T-helper 1 cell (primary cell): ENCODE measurements around the gene KCTD19.
A peak's percentile ranks its signal among the peaks of the same experiment; 100 is the strongest.
"Not testable (repeated sequence)": the region's sequence is repeated elsewhere in the genome, so short reads cannot be mapped to it uniquely, and the experiment has no call there.

Experiments used
- DNase-seq, 5 donors: peaks; one replicate each; pipeline ENCODE4 v3.0.0-alpha.2; 2012 to 2020
- total RNA-seq, 4 donors: gene quantifications; one replicate each; lab custom pipeline; 2026; lab: John Stamatoyannopoulos, UW

Gene KCTD19
- 0 to 0.15 (median 0) reads per million in 4 donors for total RNA-seq

DNA sequence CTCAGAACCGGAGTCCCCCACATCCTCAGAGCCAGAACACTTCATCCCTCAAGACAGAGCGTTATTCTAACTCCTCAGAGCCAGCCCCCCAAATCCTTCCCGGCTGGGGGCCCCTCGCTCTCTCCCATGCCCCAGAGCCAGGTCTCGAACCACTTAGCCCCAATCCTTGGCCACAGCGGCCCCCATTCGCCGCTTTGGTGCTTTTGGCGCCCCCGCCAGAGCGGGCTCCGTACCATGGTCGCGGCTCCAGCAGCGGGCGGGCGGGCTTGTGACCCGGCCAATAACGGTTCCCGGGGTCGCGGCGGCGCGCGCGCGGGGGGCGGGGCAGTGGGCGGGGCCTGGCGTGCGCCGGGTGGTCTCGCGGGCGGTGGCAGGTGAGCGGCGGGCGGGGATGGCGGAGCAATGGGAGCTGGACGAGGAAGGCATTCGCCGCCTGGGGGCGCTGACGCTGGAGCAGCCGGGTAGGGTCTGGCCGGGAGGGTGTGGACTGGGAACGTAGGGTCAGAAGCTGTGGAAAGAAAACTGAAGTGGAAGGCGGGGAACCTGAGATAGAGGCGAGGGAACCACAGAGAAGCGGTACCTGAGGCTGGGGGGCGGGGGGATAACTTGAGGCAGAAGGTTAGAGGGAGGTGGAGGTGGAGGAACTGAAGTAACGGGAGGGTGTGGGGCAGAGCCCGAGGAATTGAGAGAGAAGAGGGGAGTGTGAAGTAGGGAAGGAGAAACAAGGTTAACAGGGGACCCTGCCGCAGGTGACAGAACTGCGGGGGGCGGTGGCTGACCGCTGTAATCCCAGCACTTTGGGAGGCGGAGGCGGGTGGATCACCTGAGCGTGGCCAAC lies at the start of gene KCTD19, which contains the start of gene LRRC36:
Gene KCTD19 (minus strand): TSS at position 270 of the 838 bp plus-strand sequence. CDS start 34 bp downstream, at position 236.
Gene LRRC36 (plus strand): TSS at position 344 of the 838 bp plus-strand sequence. CDS start 48 bp downstream, at position 392.
- DNase-seq = peak; percentile 8 to 31 (median 21)

- DNase-seq = not testable (repeated sequence)
These were observed 49.5 kb upstream of the KCTD19 start for GRCh38 chr16:67376012-67376411.

- DNase-seq = no peak
These were observed 46.1 kb upstream of the KCTD19 start for GRCh38 chr16:67372664-67373063.

- no peak for DNase-seq
These were observed 44.1 kb upstream of the KCTD19 start for GRCh38 chr16:67370661-67371060.

DNA sequence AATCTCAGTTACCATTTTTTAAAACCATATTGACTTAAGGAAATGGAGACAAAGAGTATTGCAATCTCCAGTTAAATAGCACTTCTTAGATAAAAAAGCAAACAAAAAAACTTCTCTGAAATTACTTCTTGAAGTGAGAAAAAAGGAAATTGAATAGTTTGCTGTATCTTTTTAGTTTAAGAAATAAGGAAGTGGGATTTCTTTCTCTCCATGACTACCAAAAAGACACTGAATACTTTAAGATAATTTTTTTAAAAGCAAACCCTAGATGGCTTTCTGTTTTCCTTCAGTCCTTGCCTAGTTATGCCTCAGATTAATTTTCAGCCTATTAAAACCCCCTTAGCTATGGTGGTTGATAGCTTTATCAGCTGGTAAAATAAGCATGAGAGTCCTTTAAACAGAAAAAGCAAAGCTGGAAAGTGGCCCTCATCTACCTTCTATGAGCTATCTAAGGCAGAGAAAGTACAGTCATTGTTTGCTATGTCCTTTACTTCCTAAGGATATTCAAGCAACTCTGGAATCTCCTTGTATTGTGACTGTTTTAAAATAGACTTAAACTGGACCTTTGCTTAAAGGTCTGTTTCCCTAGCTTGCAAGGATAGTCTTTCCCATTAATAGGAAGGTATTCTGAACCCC lies 38.2 kb upstream of the KCTD19 start:
- no peak for DNase-seq

GRCh38 chr16:67361038-67361437 lies 34.5 kb upstream of the KCTD19 start:
- no peak for DNase-seq

DNA sequence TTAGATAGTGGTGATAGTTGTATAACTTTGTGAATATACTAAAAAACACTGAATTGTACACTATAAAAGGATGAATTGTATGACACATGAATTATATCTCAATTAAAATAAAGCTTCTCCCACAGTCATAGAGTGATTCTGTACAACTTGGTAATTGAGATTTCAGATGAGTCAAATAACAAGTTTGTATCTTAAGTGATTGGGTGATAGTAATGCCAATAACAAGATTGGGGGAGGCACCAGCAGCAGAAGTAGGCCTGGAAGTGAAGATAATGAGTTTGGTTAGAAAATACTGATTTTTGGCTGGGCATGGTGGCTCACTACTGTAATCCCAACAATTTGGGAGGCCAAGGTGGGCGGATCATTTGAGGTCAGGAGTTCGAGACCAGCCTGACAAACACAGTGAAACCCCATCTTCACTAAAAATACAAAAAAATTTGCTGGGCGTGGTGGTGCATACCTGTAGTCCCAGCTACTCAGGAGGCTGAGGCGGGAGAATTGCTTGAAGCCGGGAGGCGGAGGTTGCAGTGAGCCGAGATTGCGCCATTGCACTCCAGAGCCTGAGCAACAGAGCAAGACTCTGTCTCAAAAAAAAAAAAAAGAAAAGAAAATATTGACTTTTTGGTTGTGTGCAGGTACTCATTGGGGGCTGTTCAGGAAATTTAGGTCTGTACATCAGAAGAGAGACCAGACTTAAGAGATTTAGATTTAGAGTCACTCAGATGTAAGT lies 33.2 kb upstream of the KCTD19 start:
- not testable (repeated sequence) for DNase-seq

GRCh38 chr16:67357561-67357960 lies 31.0 kb upstream of the KCTD19 start:
- DNase-seq = no peak

GRCh38 chr16:67356396-67356795 lies 29.9 kb upstream of the KCTD19 start:
- DNase-seq = no peak

- not testable (repeated sequence) for DNase-seq
These were observed 25.9 kb upstream of the KCTD19 start for GRCh38 chr16:67352463-67352862.

DNA sequence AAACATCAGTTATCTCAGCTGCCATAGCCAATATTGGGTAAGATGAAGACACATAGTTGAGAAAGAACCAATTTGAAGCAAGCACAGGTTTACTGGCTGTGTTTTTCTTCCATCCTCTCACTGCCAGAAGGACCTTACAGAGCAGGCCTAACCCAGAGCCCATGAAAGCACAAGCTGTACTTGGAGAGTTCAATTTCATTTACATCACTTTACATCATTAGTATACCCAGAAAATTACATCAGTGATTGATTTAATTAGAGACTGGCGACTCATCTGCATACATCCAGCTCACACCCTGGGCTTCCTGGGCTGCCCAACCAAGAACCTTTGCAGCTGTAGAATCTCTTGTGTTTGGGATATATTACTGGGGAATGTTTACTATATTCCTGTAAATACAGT lies 23.8 kb upstream of the KCTD19 start:
- DNase-seq = no peak

DNA sequence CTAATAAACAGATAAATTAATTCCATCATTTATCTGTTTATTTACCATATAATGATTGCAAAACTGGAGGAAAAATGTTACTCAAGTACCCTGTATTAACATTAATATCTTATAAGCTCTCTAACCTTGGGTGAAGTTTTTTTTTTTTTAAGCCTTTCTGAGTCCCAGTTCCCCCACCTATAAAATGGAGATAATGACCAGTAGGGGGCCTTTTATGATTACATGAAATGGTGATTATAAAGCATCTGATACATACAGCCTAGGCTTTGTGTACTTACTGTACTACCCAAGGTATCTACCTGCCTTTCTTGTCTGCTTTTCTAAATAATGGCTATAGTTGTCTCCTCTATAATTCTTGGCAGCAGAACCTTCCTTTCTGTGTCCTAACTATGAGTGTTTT lies 22.6 kb upstream of the KCTD19 start:
- DNase-seq = peak in 1 of 5 donors; percentile 14

DNA sequence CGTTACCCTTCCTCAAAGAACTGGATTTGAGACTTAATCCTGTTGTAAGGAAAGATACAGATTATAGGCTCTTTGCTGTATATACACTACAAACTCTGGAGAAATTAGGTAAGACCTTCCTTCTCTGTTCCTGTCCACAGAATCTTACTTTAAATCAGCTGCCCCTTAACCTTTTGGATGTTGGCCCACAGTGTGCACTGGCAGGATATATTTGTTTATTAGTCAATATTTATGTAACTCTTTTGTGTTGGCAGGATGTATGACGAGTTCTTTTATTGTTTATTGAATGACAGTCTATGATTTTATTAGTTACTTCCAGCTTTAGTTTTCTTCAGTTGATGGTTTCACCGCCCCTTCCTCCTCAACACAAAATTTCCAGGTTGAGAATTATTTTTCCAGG lies 19.8 kb upstream of the KCTD19 start:
- DNase-seq = no peak

DNA sequence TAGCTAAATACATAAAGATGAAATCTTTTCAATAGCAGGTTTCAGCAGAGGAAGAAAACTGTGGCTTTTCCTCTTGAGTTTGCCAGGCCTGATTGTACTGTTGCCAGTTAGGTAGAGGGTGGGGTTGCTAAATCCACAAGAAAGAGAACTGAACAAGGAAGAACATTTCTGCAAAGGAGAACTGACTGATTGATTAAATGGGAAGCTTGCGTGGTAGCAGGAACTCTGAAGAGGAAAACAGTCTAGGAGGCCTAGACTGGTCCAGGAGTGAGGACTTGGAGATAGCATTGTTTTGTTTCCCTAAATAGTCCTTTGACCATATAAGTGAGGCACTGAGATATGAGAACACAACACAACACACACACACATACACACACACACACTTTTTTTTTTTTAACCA lies 18.9 kb upstream of the KCTD19 start:
- no peak for DNase-seq

DNA sequence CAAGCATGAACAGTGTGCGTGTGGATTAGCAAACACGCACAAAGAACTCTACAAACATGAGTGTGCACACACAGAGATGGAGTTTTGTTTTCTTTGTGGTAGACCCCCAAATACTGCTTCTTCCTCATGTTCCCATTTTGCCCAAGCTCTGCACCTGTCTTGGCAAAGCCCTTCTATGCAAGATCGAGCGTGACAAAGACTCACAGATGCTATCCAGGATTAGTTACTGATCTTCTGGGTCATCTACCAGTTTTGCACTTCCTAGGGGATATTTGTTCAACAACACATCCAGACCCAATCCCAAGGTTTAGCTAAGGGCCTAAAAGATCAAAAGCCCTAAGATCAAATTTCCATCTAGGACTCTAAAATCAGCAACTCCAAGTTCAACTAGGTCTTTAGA lies 16.1 kb upstream of the KCTD19 start:
- DNase-seq = no peak

- no peak for DNase-seq
These were observed 14.7 kb upstream of the KCTD19 start for GRCh38 chr16:67341250-67341649.

- DNase-seq = no peak
These were observed 12.9 kb upstream of the KCTD19 start for GRCh38 chr16:67339453-67339852.

- DNase-seq = no peak
These were observed 10.1 kb upstream of the KCTD19 start for GRCh38 chr16:67336648-67337047.

GRCh38 chr16:67336116-67336515 lies 9.6 kb upstream of the KCTD19 start:
- no peak for DNase-seq

DNA sequence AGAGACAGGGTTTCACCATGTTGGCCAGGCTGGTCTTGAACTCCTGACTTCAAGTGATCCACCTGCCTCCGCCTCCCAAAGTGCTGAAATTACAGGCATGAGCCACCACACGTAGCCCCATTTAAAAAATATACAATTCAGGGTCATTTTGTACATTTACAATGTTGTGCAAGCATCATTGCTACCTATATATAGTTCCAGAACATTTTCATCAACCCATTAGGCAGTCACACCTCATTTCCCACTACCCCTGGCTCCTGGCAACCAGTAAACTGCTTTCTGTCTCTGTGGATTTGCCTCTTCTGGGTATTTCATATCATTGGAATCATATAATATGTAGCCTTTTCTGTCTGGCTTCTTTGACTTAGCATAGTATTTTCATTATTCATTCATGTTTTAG lies 6.8 kb upstream of the KCTD19 start:
- no peak for DNase-seq

DNA sequence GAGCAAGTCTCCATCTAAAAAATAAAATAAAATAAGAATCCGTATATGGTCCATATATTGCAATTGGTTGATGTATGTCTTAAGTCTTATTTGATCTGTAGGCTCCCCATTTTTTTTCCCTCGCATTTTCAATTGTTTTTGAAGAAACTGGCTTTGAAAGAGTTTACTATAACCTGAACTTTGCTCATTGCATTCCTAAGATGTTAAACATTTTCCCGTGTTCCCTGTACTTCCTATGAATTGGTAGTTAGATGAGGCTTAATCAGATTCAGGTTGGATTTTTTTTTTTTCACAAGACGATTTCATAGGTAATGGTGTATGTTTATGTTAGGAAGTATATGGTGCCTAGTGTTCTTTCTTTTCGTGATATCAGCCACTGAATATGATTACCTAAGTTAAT lies 3.4 kb upstream of the KCTD19 start:
- no peak for DNase-seq

GRCh38 chr16:67327743-67328142 lies 1.2 kb upstream of the KCTD19 start:
- DNase-seq = no peak

DNA sequence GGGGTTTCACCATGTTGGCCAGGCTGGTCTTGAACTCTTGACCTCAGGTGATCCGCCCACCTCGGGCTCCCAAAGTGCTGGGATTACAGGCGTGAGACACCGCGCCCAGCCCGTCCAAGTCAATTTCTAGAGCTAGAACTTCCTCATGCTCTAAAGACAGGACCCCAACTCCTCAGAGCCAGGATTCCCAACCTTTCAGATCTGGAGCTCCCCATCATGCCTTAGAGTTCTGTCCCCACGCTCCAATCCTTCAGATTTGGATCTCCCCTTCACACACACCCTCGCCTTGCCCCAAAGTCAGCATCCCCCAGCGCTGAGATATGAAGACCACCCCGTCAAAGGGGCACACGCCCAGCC lies 448 bp downstream of the KCTD19 start:
- no peak for DNase-seq
